Stomach (tissue), 4 donors: ENCODE measurements around the gene COBL.

Experiments used
- CTCF ChIP-seq, 7 experiments: fragments of 450-650 bp in 4 of 7; fragments of 200-600 bp in 3 of 7; sonication (generic) in 3 of 7; IDR thresholded peaks; one replicate each; pipeline ENCODE4 v1.5.1; 2016 to 2019; ENCODE audit warnings: antibody characterized with exemption in 7 of 7, control low read depth in 2 of 7, mild to moderate bottlenecking in 1 of 7
- EP300 ChIP-seq: sonication (generic); formaldehyde crosslinking; IDR thresholded peaks from one replicate; pipeline ENCODE4 v1.6.1; 2017; ENCODE audit warnings: antibody characterized with exemption
- POLR2A ChIP-seq, 4 donors: fragments of 450-650 bp; IDR thresholded peaks; one replicate each; pipeline ENCODE4 v1.6.1; 2016; ENCODE audit warnings: antibody characterized with exemption in 4 of 4, control low read depth in 2 of 4, mild to moderate bottlenecking in 1 of 4, moderate library complexity in 1 of 4

DNA sequence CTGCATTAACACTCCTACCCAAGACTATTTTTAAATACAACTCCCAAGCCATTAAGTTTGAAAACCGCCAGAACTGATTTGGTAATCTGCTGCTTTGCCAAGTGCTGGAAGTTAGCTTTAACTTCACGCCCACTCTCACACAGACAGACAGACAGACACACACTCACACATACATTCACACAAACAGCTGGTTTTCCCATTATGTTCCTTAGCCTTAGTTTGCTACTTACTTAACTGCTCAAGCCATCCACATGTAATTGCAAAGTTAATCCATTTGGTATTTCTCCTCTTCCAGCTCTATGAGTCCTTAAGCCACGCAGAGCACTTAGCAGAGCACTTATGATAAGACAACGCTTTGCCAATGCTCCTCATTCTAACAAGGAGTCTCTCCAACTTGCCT is 8.3 kb downstream of the COBL start:
- no peak for TF ChIP-seq CTCF (IDR thresholded peaks at IDR 0.05)
- TF ChIP-seq EP300 = no peak
- TF ChIP-seq POLR2A (IDR thresholded peaks at IDR 0.05) = no peak
